A673 (cell line): ENCODE results near the gene HOOK2.

Experiments used
- CTCF ChIP-seq: fragments of 300-800, 200-600 bp; sonication (generic); conservative IDR thresholded peaks from 2 replicates; pipeline ENCODE4 v1.5.1; 2017; ENCODE audit warnings: low read depth, mild to moderate bottlenecking, antibody characterized with exemption, low read length, moderate library complexity, mixed read lengths
- EZH2 ChIP-seq: fragments of 200-600 bp; sonication (generic); IDR thresholded peaks from 2 replicates; pipeline ENCODE4 v1.6.1; 2017; ENCODE audit warnings: borderline replicate concordance, low read depth, mild to moderate bottlenecking, mixed read lengths, antibody characterized with exemption, low read length; ENCODE audit not compliant: poor library complexity, severe bottlenecking

GRCh38 chr19:12783849-12784393 lies 8.6 kb upstream of the HOOK2 start:
- TF ChIP-seq CTCF (no peak), EZH2 (no peak)
